HepG2 (cell line): ENCODE results near the gene LSM12. TPM values are rescaled to one million over a fixed set of nuclear protein-coding genes. Genes with fewer than 3 reads are reported as not detected.

Experiments
- AFF4 ChIP-seq: sonication (generic); formaldehyde crosslinking; IDR thresholded peaks from 2 replicates; pipeline ENCODE4 v1.4.0; 2020; ENCODE audit warnings: missing genetic modification reagents
- BATF2 ChIP-seq: sonication (generic); formaldehyde crosslinking; IDR thresholded peaks from 2 replicates; pipeline ENCODE4 v1.8.0; 2022; ENCODE audit warnings: mild to moderate bottlenecking, missing genetic modification reagents, moderate library complexity
- BRD4 ChIP-seq: sonication (generic); formaldehyde crosslinking; IDR thresholded peaks from 2 replicates; pipeline ENCODE4 v1.4.0; 2020; ENCODE audit warnings: missing genetic modification reagents
- FOXK1 ChIP-seq: sonication (generic); formaldehyde crosslinking; IDR thresholded peaks from 2 replicates; pipeline ENCODE4 v1.4.0; 2020; ENCODE audit warnings: low read depth, missing genetic modification reagents, borderline replicate concordance
- GATAD2A ChIP-seq: IDR thresholded peaks from 2 replicates; pipeline ENCODE4 v1.6.1; 2016
- HOXA5 ChIP-seq: sonication (generic); formaldehyde crosslinking; IDR thresholded peaks from 2 replicates; pipeline ENCODE4 v1.4.0; 2020; ENCODE audit warnings: missing genetic modification reagents
- IRF2 ChIP-seq: IDR thresholded peaks from 2 replicates; pipeline ENCODE4 v1.6.1; 2018; ENCODE audit warnings: missing genetic modification reagents, missing compliant biosample characterization
- JDP2 ChIP-seq: sonication (generic); formaldehyde crosslinking; IDR thresholded peaks from 2 replicates; pipeline ENCODE4 v1.8.1; 2022; ENCODE audit warnings: missing genetic modification reagents, borderline replicate concordance
- KDM6A ChIP-seq: IDR thresholded peaks from 2 replicates; pipeline ENCODE4 v1.6.1; 2016; ENCODE audit warnings: low read depth
- MBD4 ChIP-seq: IDR thresholded peaks from 2 replicates; pipeline ENCODE4 v1.6.1; 2012; ENCODE audit warnings: low read length, inconsistent platforms, borderline replicate concordance
- MIER2 ChIP-seq: IDR thresholded peaks from 2 replicates; pipeline ENCODE4 v1.6.1; 2016; ENCODE audit warnings: missing biosample characterization, missing genetic modification reagents
- NFIC ChIP-seq: IDR thresholded peaks from 2 replicates; pipeline ENCODE4 v1.6.1; 2012; ENCODE audit warnings: mild to moderate bottlenecking, low read length, inconsistent platforms
- SNAPC2 ChIP-seq: sonication (generic); formaldehyde crosslinking; IDR thresholded peaks from 2 replicates; pipeline ENCODE4 v1.8.1; 2022; ENCODE audit warnings: mild to moderate bottlenecking, missing genetic modification reagents
- STAG1 ChIP-seq: sonication (generic); formaldehyde crosslinking; IDR thresholded peaks from 2 replicates; pipeline ENCODE4 v1.4.0; 2020; ENCODE audit warnings: missing genetic modification reagents
- ZNF160 ChIP-seq: sonication (generic); formaldehyde crosslinking; IDR thresholded peaks from 2 replicates; pipeline ENCODE4 v1.8.0; 2022; ENCODE audit warnings: mild to moderate bottlenecking, inconsistent platforms, missing genetic modification reagents
- ZNF18 ChIP-seq: sonication (generic); formaldehyde crosslinking; IDR thresholded peaks from 2 replicates; pipeline ENCODE4 v1.8.0; 2022; ENCODE audit warnings: mild to moderate bottlenecking, missing genetic modification reagents; ENCODE audit not compliant: insufficient replicate concordance
- ZNF230 ChIP-seq: sonication (generic); formaldehyde crosslinking; IDR thresholded peaks from 2 replicates; pipeline ENCODE4 v1.4.0; 2020; ENCODE audit warnings: mild to moderate bottlenecking, missing genetic modification reagents
- ZNF256 ChIP-seq: sonication (generic); formaldehyde crosslinking; conservative IDR thresholded peaks from 2 replicates; pipeline ENCODE4 v1.4.0; 2020; ENCODE audit warnings: missing genetic modification reagents
- ZNF333 ChIP-seq: sonication (generic); formaldehyde crosslinking; IDR thresholded peaks from 2 replicates; pipeline ENCODE4 v1.4.0; 2020; ENCODE audit warnings: mild to moderate bottlenecking, missing genetic modification reagents, borderline replicate concordance
- ZNF746 ChIP-seq: sonication (generic); formaldehyde crosslinking; IDR thresholded peaks from 2 replicates; pipeline ENCODE4 v1.8.0; 2022; ENCODE audit warnings: mild to moderate bottlenecking, missing genetic modification reagents
- ZNF83 ChIP-seq: sonication (generic); formaldehyde crosslinking; IDR thresholded peaks from 2 replicates; pipeline ENCODE4 v1.4.0; 2020; ENCODE audit warnings: missing genetic modification reagents, mild to moderate bottlenecking, borderline replicate concordance
- ZNF878 ChIP-seq: sonication (generic); formaldehyde crosslinking; IDR thresholded peaks from 2 replicates; pipeline ENCODE4 v1.8.1; 2023; ENCODE audit warnings: mild to moderate bottlenecking, missing genetic modification reagents, moderate library complexity
- ZSCAN12 ChIP-seq: sonication (generic); formaldehyde crosslinking; IDR thresholded peaks from 2 replicates; pipeline ENCODE4 v1.9.0; 2021; ENCODE audit warnings: mild to moderate bottlenecking, missing genetic modification reagents
- ZSCAN30 ChIP-seq: sonication (generic); formaldehyde crosslinking; IDR thresholded peaks from 2 replicates; pipeline ENCODE4 v1.5.0; 2020; ENCODE audit warnings: mild to moderate bottlenecking, missing genetic modification reagents
- polyA plus RNA-seq, 8 experiments: library from polyadenylated mRNA; depleted of rRNA in 3 of 8; stranded (reverse) in 7 of 8; unstranded in 1 of 8; fragments of >200 nt; fragmentation: Illumina TruSeq in 4 of 8; extraction: Trizol in 4 of 8; gene quantifications; 2 replicates each; pipeline versions ENCODE4 v1.2.1 to v1.2.3, GENCODE V29; 2011 to 2016; ENCODE audit warnings: low read depth in 4 of 8, missing spikeins in 1 of 8, mixed read lengths in 1 of 8; ENCODE audit not compliant: insufficient read depth in 1 of 8
- total RNA-seq, 5 experiments: library from RNA; depleted of rRNA; stranded (reverse); fragments of >200 nt; fragmentation: Illumina TruSeq; extraction: Trizol; gene quantifications; 2 replicates each; pipeline ENCODE4 v1.2.3, GENCODE V29; 2016; ENCODE audit warnings: low read depth in 1 of 5

LSM12 gene
- total and polyA plus RNA-seq, 2 of the 13 experiments (the other 11 are each of a cell fraction or from before 2014, with no cell fraction given), result 52.8 to 55.7 TPM

GRCh38 chr17:44108440-44109311 lies 42.2 kb upstream of the LSM12 start (continued):
- TF ChIP-seq AFF4 (CRISPR knock-in tag) (no peak; the same call in 1 of the 2 replicates), ZNF160 (CRISPR knock-in tag) (no peak), MBD4 (no peak), ZSCAN30 (CRISPR knock-in tag) (no peak), NFIC (peak; percentile 86), BRD4 (CRISPR knock-in tag) (0 out of 2 replicates have a peak, but pooled peaks have one; percentile 23), BATF2 (no peak), STAG1 (no peak; the same call in 1 of the 2 replicates), IRF2 (CRISPR knock-in tag) (peak; percentile 79), SNAPC2 (CRISPR knock-in tag) (no peak), JDP2 (CRISPR knock-in tag) (no peak), ZNF230 (CRISPR knock-in tag) (peak; percentile 96), HOXA5 (CRISPR knock-in tag) (no peak; the same call in 1 of the 2 replicates), MIER2 (CRISPR knock-in tag) (peak; percentile 34; the same call in 1 of the 2 replicates), ZSCAN12 (CRISPR knock-in tag) (no peak), KDM6A (peak; percentile 84), ZNF878 (CRISPR knock-in tag) (no peak), ZNF83 (no peak), GATAD2A (CRISPR knock-in tag) (peak; percentile 94), ZNF746 (CRISPR knock-in tag) (peak; percentile 94), ZNF18 (CRISPR knock-in tag) (peak; percentile 77), FOXK1 (CRISPR knock-in tag) (peak; percentile 96), ZNF256 (CRISPR knock-in tag) (no peak), ZNF333 (CRISPR knock-in tag) (no peak)
